ENCODE measurements around the gene MANSC1. TPM values are rescaled to one million over a fixed set of nuclear protein-coding genes. Genes with fewer than 3 reads are reported as not detected.
A peak's percentile ranks its signal among the peaks of the same experiment; 100 is the strongest.

The MANSC1 gene
- total RNA-seq, 4 donors from 2014 or later, result 11.5 to 34.6 (median 24.4) TPM

DNA sequence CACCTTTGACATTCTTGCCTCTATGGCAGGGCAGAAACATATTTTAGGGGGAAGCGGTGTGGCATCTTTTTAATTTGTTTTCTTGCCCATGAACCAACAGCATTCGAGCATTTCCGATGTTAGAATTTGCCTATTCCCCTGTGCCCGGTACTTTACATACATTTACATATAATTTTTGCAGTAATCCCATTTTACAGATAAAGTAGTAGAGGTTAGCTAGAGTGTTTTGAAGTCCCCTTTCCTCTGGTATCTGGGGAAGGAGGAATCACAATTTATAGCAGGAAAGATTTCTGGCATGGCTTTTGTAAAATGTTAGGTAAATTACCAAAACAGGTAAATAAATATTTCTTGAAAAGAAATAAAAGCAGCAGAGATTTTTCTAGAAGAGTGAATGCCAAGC is 8.5 kb upstream of the MANSC1 start:
- Histone ChIP-seq H3K27me3 (no peaks in the 10 kb centered on the region), H3K4me3 (peak overlapping the region; percentile 99), H3K36me3 (peaks cover 7% of the 10 kb centered on the region), H3K9me3 (no peaks in the 10 kb centered on the region), H3K4me1 (peaks cover 19% of the 10 kb centered on the region), H3K27ac (no peak overlapping the region)
- WGBS, result 86% methylated on average over 4 of the region's 4 CpGs
- no peak for DNase-seq (ENCODE audit: low spot score in 2 of 2)
- TF ChIP-seq POLR2A (IDR thresholded peaks at IDR 0.05) (no peak), POLR2AphosphoS5 (IDR thresholded peaks at IDR 0.05) (no peak), EP300 (IDR thresholded peaks at IDR 0.05) (no peak), CTCF (IDR thresholded peaks at IDR 0.05) (no peak)

DNA sequence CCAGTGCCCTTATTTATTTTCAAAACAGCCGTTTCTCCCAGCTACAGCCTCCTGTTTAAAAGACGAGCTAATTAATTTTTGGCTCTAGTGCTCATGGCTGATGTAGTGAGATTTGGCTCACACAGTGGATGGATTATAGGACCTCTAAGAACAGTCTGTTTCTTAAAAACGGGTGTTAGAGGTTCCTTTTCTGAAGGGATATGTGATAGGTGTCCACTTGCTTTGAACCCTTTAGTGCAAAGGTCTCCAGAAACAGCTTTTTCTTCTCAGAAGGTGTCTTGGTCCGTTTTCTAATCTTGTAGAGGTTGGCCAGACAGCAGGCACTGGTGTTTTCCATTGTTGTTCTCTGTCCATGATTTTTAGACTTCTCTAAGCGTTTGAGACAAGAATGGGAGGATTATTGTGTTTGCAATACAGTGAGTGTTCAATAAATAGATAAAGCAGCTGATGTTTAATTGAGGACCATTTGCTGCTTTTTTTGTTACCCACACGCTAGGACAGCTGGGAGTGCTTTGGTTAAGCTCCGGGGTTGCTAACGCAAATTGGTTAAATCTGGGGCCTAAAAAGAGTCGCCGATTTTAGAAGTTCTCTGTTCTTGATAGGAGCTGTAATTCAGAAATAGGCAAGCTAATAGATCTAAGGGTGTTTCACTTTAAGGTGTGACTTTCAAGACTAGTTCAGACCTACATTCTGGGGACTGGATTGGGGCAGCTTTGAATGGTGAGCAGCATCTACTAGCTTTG is 7.8 kb upstream of the MANSC1 start:
- no peak for DNase-seq (ENCODE audit: low spot score in 2 of 2)
- WGBS, result 17% methylated on average over 10 of the region's 10 CpGs

GRCh38 chr12:12356896-12357718 is 7.1 kb upstream of the MANSC1 start, which contains the start of gene BORCS5:
BORCS5 (plus strand) TSS chr12:12357078; CDS start chr12:12357452, 374 bp downstream.
- peak within 1 kb of the TSS; percentile 100 for H3K27ac ChIP-seq
- peaks cover 19% of the 10 kb centered on the region for H3K4me1 ChIP-seq
- TF ChIP-seq POLR2AphosphoS5 (IDR thresholded peaks at IDR 0.05) (peak; percentile 47 to 95 (median 87)), EP300 (IDR thresholded peaks at IDR 0.05) (no peak), CTCF (IDR thresholded peaks at IDR 0.05) (peak in 1 of 2 donors; percentile 10), POLR2A (IDR thresholded peaks at IDR 0.05) (peak; percentile 81 to 96)
- peak; percentile 98 to 99 for DNase-seq (ENCODE audit: low spot score in 2 of 2)
- 1% methylated on average over 37 of the region's 72 CpGs for WGBS
- H3K4me3 ChIP-seq, result peak within 1 kb of the TSS; percentile 99
- no peaks in the 10 kb centered on the region for H3K9me3 ChIP-seq
- H3K36me3 ChIP-seq, result no peaks in the 10 kb centered on the region
- H3K27me3 ChIP-seq, result no peaks in the 10 kb centered on the region

More for the DNA sequence above, 7.8 kb upstream of the MANSC1 start:
- H3K27ac ChIP-seq, result peak overlapping the region; percentile 100
- no peaks in the 10 kb centered on the region for H3K27me3 ChIP-seq
- H3K4me1 ChIP-seq, result peaks cover 19% of the 10 kb centered on the region
- no peaks in the 10 kb centered on the region for H3K9me3 ChIP-seq
- no peak for TF ChIP-seq POLR2AphosphoS5 (IDR thresholded peaks at IDR 0.05)
- no peak for TF ChIP-seq POLR2A (IDR thresholded peaks at IDR 0.05)
- no peak for TF ChIP-seq EP300 (IDR thresholded peaks at IDR 0.05)
- TF ChIP-seq CTCF (IDR thresholded peaks at IDR 0.05), result no peak
- peaks cover 1% of the 10 kb centered on the region for H3K36me3 ChIP-seq
- H3K4me3 ChIP-seq, result peak overlapping the region; percentile 99

- Histone ChIP-seq H3K27me3 (no peaks in the 10 kb centered on the region), H3K27ac (peak overlapping the region; percentile 100), H3K36me3 (no peaks in the 10 kb centered on the region), H3K9me3 (no peaks in the 10 kb centered on the region), H3K4me1 (peaks cover 19% of the 10 kb centered on the region), H3K4me3 (peak overlapping the region; percentile 99)
- DNase-seq (ENCODE audit: low spot score in 2 of 2), result no peak
- TF ChIP-seq EP300 (IDR thresholded peaks at IDR 0.05), result no peak
- 32% methylated on average over 5 of the region's 5 CpGs for WGBS
Measured at GRCh38 chr12:12356467-12356895, 6.4 kb upstream of the MANSC1 start.

DNA sequence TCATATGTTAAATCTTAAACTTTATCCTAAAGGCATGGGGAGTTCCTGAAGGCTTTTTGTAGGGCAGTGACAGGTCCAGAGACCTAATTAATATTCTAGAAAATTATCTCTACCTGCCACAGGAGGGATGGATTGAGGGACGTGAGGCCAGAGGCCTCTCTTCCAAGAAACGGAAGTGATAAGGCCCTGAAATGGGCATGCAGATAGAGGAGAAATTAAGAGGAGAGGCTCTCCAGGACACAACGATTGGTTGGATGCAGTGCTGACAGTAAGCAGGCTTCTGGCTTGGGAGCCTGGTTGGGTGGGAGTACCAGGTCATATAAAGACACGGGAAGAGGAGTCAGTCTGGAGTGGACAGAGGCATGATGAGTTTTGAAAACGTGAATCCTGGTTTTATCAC is 3.8 kb upstream of the MANSC1 start:
- no peaks in the 10 kb centered on the region for H3K9me3 ChIP-seq
- no peaks in the 10 kb centered on the region for H3K27me3 ChIP-seq
- TF ChIP-seq CTCF (IDR thresholded peaks at IDR 0.05) (no peak), POLR2AphosphoS5 (IDR thresholded peaks at IDR 0.05) (no peak), EP300 (IDR thresholded peaks at IDR 0.05) (no peak), POLR2A (IDR thresholded peaks at IDR 0.05) (no peak)
- no peaks in the 10 kb centered on the region for H3K36me3 ChIP-seq
- H3K27ac ChIP-seq, result no peak overlapping the region
- no peak overlapping the region for H3K4me3 ChIP-seq
- WGBS, result 68% methylated on average over 5 of the region's 5 CpGs
- H3K4me1 ChIP-seq, result peaks cover 39% of the 10 kb centered on the region
- DNase-seq (ENCODE audit: low spot score in 2 of 2), result no peak
